Mucosa of gallbladder (tissue), 1 donor: ENCODE data around the gene KCNMA1. TPM values are rescaled to one million over a fixed set of nuclear protein-coding genes. Genes with fewer than 3 reads are reported as not detected.
"Not testable (repeated sequence)": the region's sequence is repeated elsewhere in the genome, so short reads cannot be mapped to it uniquely, and the experiment has no call there.

Source experiments
- DNase-seq: peaks from one replicate; pipeline ENCODE4 v3.0.0-alpha.2; 2020; ENCODE audit warnings: low spot score
- total RNA-seq: library from RNA; stranded (reverse); gene quantifications from one replicate; pipeline ENCODE4 v1.2.1, GENCODE V29; 2021
- donor health status: DM: no; HTN: no; CAD: no.

KCNMA1 gene
- total RNA-seq, 1 donor from 2014 or later: 101 TPM

- DNase-seq: no peak
Observed at GRCh38 chr10:77584938-77585337, 52.7 kb downstream of the KCNMA1 start.

GRCh38 chr10:77583527-77583926, 54.1 kb downstream of the KCNMA1 start:
- no peak for DNase-seq

- DNase-seq: no peak
Observed at GRCh38 chr10:77582710-77583115, 54.9 kb downstream of the KCNMA1 start.

GRCh38 chr10:77581738-77582137, 55.9 kb downstream of the KCNMA1 start:
- DNase-seq: no peak

GRCh38 chr10:77580482-77580881, 57.1 kb downstream of the KCNMA1 start:
- DNase-seq: peak; percentile 38

- no peak for DNase-seq
Observed at GRCh38 chr10:77578583-77579227, 58.9 kb downstream of the KCNMA1 start.

GRCh38 chr10:77577666-77578229, 59.9 kb downstream of the KCNMA1 start:
- DNase-seq: no peak

- no peak for DNase-seq
Observed at GRCh38 chr10:77576444-77577032, 61.1 kb downstream of the KCNMA1 start.

- DNase-seq: no peak
Observed at GRCh38 chr10:77576007-77576367, 61.6 kb downstream of the KCNMA1 start.

GRCh38 chr10:77575271-77576006, 62.2 kb downstream of the KCNMA1 start:
- DNase-seq: no peak

GRCh38 chr10:77574438-77574837, 63.2 kb downstream of the KCNMA1 start:
- DNase-seq: no peak

GRCh38 chr10:77572520-77572919, 65.1 kb downstream of the KCNMA1 start:
- DNase-seq: not testable (repeated sequence)

- no peak for DNase-seq
Observed at GRCh38 chr10:77571490-77571889, 66.1 kb downstream of the KCNMA1 start.

GRCh38 chr10:77566914-77567566, 70.6 kb downstream of the KCNMA1 start:
- DNase-seq: no peak

GRCh38 chr10:77566236-77566635, 71.4 kb downstream of the KCNMA1 start:
- no peak for DNase-seq

- DNase-seq: no peak
Observed at GRCh38 chr10:77565590-77566023, 72.0 kb downstream of the KCNMA1 start.

GRCh38 chr10:77564731-77565589, 72.6 kb downstream of the KCNMA1 start:
- no peak for DNase-seq

- DNase-seq: peak; percentile 62
Observed at GRCh38 chr10:77563638-77564270, 73.9 kb downstream of the KCNMA1 start.

GRCh38 chr10:77562742-77563141, 74.9 kb downstream of the KCNMA1 start:
- no peak for DNase-seq

- no peak for DNase-seq
Observed at GRCh38 chr10:77561991-77562390, 75.6 kb downstream of the KCNMA1 start.

GRCh38 chr10:77560471-77560870, 77.1 kb downstream of the KCNMA1 start:
- no peak for DNase-seq
